Heart left ventricle (tissue), 13 donors: Measurements from ENCODE around the gene LRRN3.

Experiments used
- POLR2A ChIP-seq, 2 donors: fragments of 450-650 bp; IDR thresholded peaks; one replicate each; pipeline ENCODE4 v1.6.1; 2017; ENCODE audit warnings: antibody characterized with exemption in 2 of 2, mild to moderate bottlenecking in 2 of 2, moderate library complexity in 2 of 2
- TF ChIP-seq, protein P1 (sequence below), 12 donors: fragments of 200-600 bp; sonication (generic) in 4 of 12; IDR thresholded peaks; one replicate each; pipeline versions ENCODE4 v1.5.0 to v1.8.0; 2018 to 2022; ENCODE audit warnings: antibody characterized with exemption in 12 of 12, mild to moderate bottlenecking in 5 of 12
- donor health status: ischemic (EF 13 %, LVEDD 7.1; RV severe dilation, severe dysfunction).
- donor health status: DM: no; HTN: yes; CAD: no.
- donor health status: DM: no; HTN: no; CAD: no.
- donor health status: ischemic (EF 25% LVEDD 6.9; RV normal size, moderate dysfunction).
- donor health status: ischemic (EF 25% LVEDD 5.7; RV mildly dilated, moderate dysfunction).
- donor health status: ischemic (EF 35%, LVEDD 5.7; RV mildly dilated, moderate dysfunction).
- donor health status: nonischemic (EF 11% LVEDD 7.7; RV severe dilation, severe dysfunction).
- donor health status: DM: yes; HTN: yes; CAD: no.
- donor health status: PGD.
- donor health status: ischemic (EF 29% LVEDD 5.4; RV normal size, mild dysfunction).
- donor health status: nonischemic (EF 23%, LVEDD 6.1; RV moderate dilation, normal function).

GRCh38 chr7:111093496-111093895 lies 2.6 kb downstream of the LRRN3 start:
- TF ChIP-seq, protein P1, sequence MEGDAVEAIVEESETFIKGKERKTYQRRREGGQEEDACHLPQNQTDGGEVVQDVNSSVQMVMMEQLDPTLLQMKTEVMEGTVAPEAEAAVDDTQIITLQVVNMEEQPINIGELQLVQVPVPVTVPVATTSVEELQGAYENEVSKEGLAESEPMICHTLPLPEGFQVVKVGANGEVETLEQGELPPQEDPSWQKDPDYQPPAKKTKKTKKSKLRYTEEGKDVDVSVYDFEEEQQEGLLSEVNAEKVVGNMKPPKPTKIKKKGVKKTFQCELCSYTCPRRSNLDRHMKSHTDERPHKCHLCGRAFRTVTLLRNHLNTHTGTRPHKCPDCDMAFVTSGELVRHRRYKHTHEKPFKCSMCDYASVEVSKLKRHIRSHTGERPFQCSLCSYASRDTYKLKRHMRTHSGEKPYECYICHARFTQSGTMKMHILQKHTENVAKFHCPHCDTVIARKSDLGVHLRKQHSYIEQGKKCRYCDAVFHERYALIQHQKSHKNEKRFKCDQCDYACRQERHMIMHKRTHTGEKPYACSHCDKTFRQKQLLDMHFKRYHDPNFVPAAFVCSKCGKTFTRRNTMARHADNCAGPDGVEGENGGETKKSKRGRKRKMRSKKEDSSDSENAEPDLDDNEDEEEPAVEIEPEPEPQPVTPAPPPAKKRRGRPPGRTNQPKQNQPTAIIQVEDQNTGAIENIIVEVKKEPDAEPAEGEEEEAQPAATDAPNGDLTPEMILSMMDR (IDR thresholded peaks at IDR 0.05) = no peak
- no peak for TF ChIP-seq POLR2A (IDR thresholded peaks at IDR 0.05)
